ENCODE data around the gene MGAT5B. TPM values are rescaled to one million over a fixed set of nuclear protein-coding genes. Genes with fewer than 3 reads are reported as not detected.

The MGAT5B gene
- total RNA-seq, 1 donor from 2014 or later: 6.3 TPM

GRCh38 chr17:76993651-76994050, 125.4 kb downstream of the MGAT5B start:
- Histone ChIP-seq H3K27me3 (ENCODE audit: insufficient read depth, low read length) (peaks cover 7% of the 10 kb centered on the region), H3K4me1 (ENCODE audit: insufficient read depth, low read length) (peaks cover 9% of the 10 kb centered on the region), H3K9me3 (ENCODE audit: insufficient read depth, low read depth, low read length) (no peaks in the 10 kb centered on the region), H4K20me1 (ENCODE audit: insufficient read depth, low read length) (no peaks in the 10 kb centered on the region), H3K4me2 (ENCODE audit: low read length) (no peak overlapping the region), H3K27ac (ENCODE audit: low read depth, low read length) (no peak overlapping the region), H3K36me3 (ENCODE audit: insufficient read depth, low read length) (no peaks in the 10 kb centered on the region), H3K9ac (ENCODE audit: low read length) (no peak overlapping the region), H3K4me3 (ENCODE audit: insufficient read depth, low read depth, low read length) (no peak overlapping the region), H2AFZ (ENCODE audit: low read depth, low read length) (no peak overlapping the region), H3K79me2 (ENCODE audit: insufficient read depth, low read length) (no peaks in the 10 kb centered on the region)
- FAIRE-seq: no peak
- no peaks in the 10 kb centered on the region for H3K9me3 Mint-ChIP-seq (ENCODE audit: unreplicated experiment)
- no peak overlapping the region for H3K4me3 Mint-ChIP-seq (ENCODE audit: unreplicated experiment)
- peaks cover 22% of the 10 kb centered on the region for H3K4me1 Mint-ChIP-seq (ENCODE audit: low read depth, unreplicated experiment)
- TF ChIP-seq CTCF (IDR thresholded peaks at IDR 0.05; ENCODE audit: insufficient read depth, low read depth, low read length) (no peak), EZH2 (IDR thresholded peaks at IDR 0.05; ENCODE audit: insufficient read depth, low read length) (no peak)
- no peak for DNase-seq (ENCODE audit: low read depth)
- H3K36me3 Mint-ChIP-seq (ENCODE audit: low read depth, unreplicated experiment): no peaks in the 10 kb centered on the region
- H3K27ac Mint-ChIP-seq (ENCODE audit: unreplicated experiment): no peak overlapping the region
- H3K27me3 Mint-ChIP-seq (ENCODE audit: low read depth, unreplicated experiment): peaks cover 34% of the 10 kb centered on the region

GRCh38 chr17:76994237-76994637, 126.0 kb downstream of the MGAT5B start:
- Histone ChIP-seq H3K79me2 (ENCODE audit: insufficient read depth, low read length) (no peaks in the 10 kb centered on the region), H3K9ac (ENCODE audit: low read length) (no peak overlapping the region), H3K4me2 (ENCODE audit: low read length) (no peak overlapping the region), H3K9me3 (ENCODE audit: insufficient read depth, low read depth, low read length) (no peaks in the 10 kb centered on the region), H4K20me1 (ENCODE audit: insufficient read depth, low read length) (no peaks in the 10 kb centered on the region), H3K4me1 (ENCODE audit: insufficient read depth, low read length) (peaks cover 14% of the 10 kb centered on the region), H3K36me3 (ENCODE audit: insufficient read depth, low read length) (no peaks in the 10 kb centered on the region), H2AFZ (ENCODE audit: low read depth, low read length) (no peak overlapping the region), H3K4me3 (ENCODE audit: insufficient read depth, low read depth, low read length) (no peak overlapping the region), H3K27ac (ENCODE audit: low read depth, low read length) (no peak overlapping the region), H3K27me3 (ENCODE audit: insufficient read depth, low read length) (peaks cover 7% of the 10 kb centered on the region)
- Mint-ChIP-seq H3K36me3 (ENCODE audit: low read depth, unreplicated experiment) (no peaks in the 10 kb centered on the region), H3K27ac (ENCODE audit: unreplicated experiment) (no peak overlapping the region), H3K4me3 (ENCODE audit: unreplicated experiment) (no peak overlapping the region), H3K27me3 (ENCODE audit: low read depth, unreplicated experiment) (peaks cover 28% of the 10 kb centered on the region), H3K9me3 (ENCODE audit: unreplicated experiment) (no peaks in the 10 kb centered on the region), H3K4me1 (ENCODE audit: low read depth, unreplicated experiment) (peaks cover 23% of the 10 kb centered on the region)
- TF ChIP-seq EZH2 (IDR thresholded peaks at IDR 0.05; ENCODE audit: insufficient read depth, low read length): no peak
- no peak for TF ChIP-seq CTCF (IDR thresholded peaks at IDR 0.05; ENCODE audit: insufficient read depth, low read depth, low read length)
- DNase-seq (ENCODE audit: low read depth) (peak; percentile 14), FAIRE-seq (no peak)

- H3K79me2 ChIP-seq (ENCODE audit: insufficient read depth, low read length): no peaks in the 10 kb centered on the region
- no peak overlapping the region for H3K4me3 ChIP-seq (ENCODE audit: insufficient read depth, low read depth, low read length)
- peaks cover 23% of the 10 kb centered on the region for H3K4me1 Mint-ChIP-seq (ENCODE audit: low read depth, unreplicated experiment)
- H3K9me3 ChIP-seq (ENCODE audit: insufficient read depth, low read depth, low read length): no peaks in the 10 kb centered on the region
- H3K4me1 ChIP-seq (ENCODE audit: insufficient read depth, low read length): peaks cover 14% of the 10 kb centered on the region
- TF ChIP-seq EZH2 (IDR thresholded peaks at IDR 0.05; ENCODE audit: insufficient read depth, low read length) (no peak), CTCF (IDR thresholded peaks at IDR 0.05; ENCODE audit: insufficient read depth, low read depth, low read length) (no peak)
- no peaks in the 10 kb centered on the region for H3K36me3 Mint-ChIP-seq (ENCODE audit: low read depth, unreplicated experiment)
- peaks cover 7% of the 10 kb centered on the region for H3K27me3 ChIP-seq (ENCODE audit: insufficient read depth, low read length)
- FAIRE-seq (no peak), DNase-seq (ENCODE audit: low read depth) (no peak)
- peaks cover 20% of the 10 kb centered on the region for H3K27me3 Mint-ChIP-seq (ENCODE audit: low read depth, unreplicated experiment)
- H3K36me3 ChIP-seq (ENCODE audit: insufficient read depth, low read length): no peaks in the 10 kb centered on the region
- no peak overlapping the region for H3K4me2 ChIP-seq (ENCODE audit: low read length)
- peak overlapping the region; percentile 60 for H3K4me3 Mint-ChIP-seq (ENCODE audit: unreplicated experiment)
- no peak overlapping the region for H3K9ac ChIP-seq (ENCODE audit: low read length)
- no peaks in the 10 kb centered on the region for H3K9me3 Mint-ChIP-seq (ENCODE audit: unreplicated experiment)
- no peaks in the 10 kb centered on the region for H4K20me1 ChIP-seq (ENCODE audit: insufficient read depth, low read length)
- no peak overlapping the region for H3K27ac Mint-ChIP-seq (ENCODE audit: unreplicated experiment)
- H2AFZ ChIP-seq (ENCODE audit: low read depth, low read length): no peak overlapping the region
- H3K27ac ChIP-seq (ENCODE audit: low read depth, low read length): no peak overlapping the region
These were observed 127.3 kb downstream of the MGAT5B start for GRCh38 chr17:76995387-76996105.

Data from astrocyte (in vitro differentiated cells and primary cell).